Esophagus muscularis mucosa (tissue), 4 donors: ENCODE measurements around the gene TNP2. TPM values are rescaled to one million over a fixed set of nuclear protein-coding genes. Genes with fewer than 3 reads are reported as not detected.
"Not testable (repeated sequence)": the region's sequence is repeated elsewhere in the genome, so short reads cannot be mapped to it uniquely, and the experiment has no call there.

ENCODE experiments used
- DNase-seq: peaks from one replicate; pipeline ENCODE4 v3.0.0-alpha.2; 2017; ENCODE audit errors: extremely low spot score
- H3K27ac ChIP-seq, 4 donors: fragments of 200-600 bp; sonication (generic); replicated peaks in 1 of 4; 1 replicate in 3 of 4; 2 replicates in 1 of 4; pipeline ENCODE4 v1.5.1; 2016 to 2019; ENCODE audit warnings: mild to moderate bottlenecking in 1 of 4
- H3K27me3 ChIP-seq, 4 donors: fragments of 200-600 bp; sonication (generic); one replicate each; pipeline versions ENCODE4 v1.5.1 to v1.6.0; 2016 to 2019
- H3K36me3 ChIP-seq, 4 donors: fragments of 200-600 bp; sonication (generic); one replicate each; pipeline ENCODE4 v1.5.1; 2016 to 2019
- H3K4me1 ChIP-seq, 4 donors: fragments of 200-600 bp; sonication (generic); one replicate each; pipeline ENCODE4 v1.5.1; 2016 to 2019
- H3K4me3 ChIP-seq, 4 donors: fragments of 200-600 bp; sonication (generic); 1 replicate in 2 of 4; 2 replicates in 2 of 4; pipeline ENCODE4 v1.5.1; 2016 to 2019; ENCODE audit warnings: mild to moderate bottlenecking in 4 of 4, moderate library complexity in 1 of 4
- H3K9me3 ChIP-seq, 4 donors: fragments of 200-600 bp; sonication (generic); 1 replicate in 3 of 4; 2 replicates in 1 of 4; pipeline ENCODE4 v1.5.1; 2016 to 2019
- EP300 ChIP-seq: sonication (generic); formaldehyde crosslinking; IDR thresholded peaks from one replicate; pipeline ENCODE4 v1.6.1; 2017; ENCODE audit warnings: antibody characterized with exemption
- POLR2A ChIP-seq: fragments of 450-650 bp; IDR thresholded peaks from one replicate; pipeline ENCODE4 v1.6.1; 2017; ENCODE audit warnings: antibody characterized with exemption, moderate library complexity, mild to moderate bottlenecking, low read depth
- POLR2AphosphoS5 ChIP-seq, 2 donors: sonication (generic); formaldehyde crosslinking; IDR thresholded peaks; one replicate each; pipeline ENCODE4 v1.6.1; 2017; ENCODE audit warnings: antibody characterized with exemption in 2 of 2
- WGBS: methylation state at CpG from one replicate; pipeline ENCODE4 v1.1.5; 2018; 5-methylcytosine and 5-hydroxymethylcytosine counted together
- intact Hi-C: fragments of 100-400 bp; cut with DNase I; formaldehyde crosslinking; loops from one replicate; pipeline ENCODE4 v1.15.1; 2023
- total RNA-seq, 4 donors: library from RNA; depleted of rRNA; stranded (reverse); fragments of >200 nt; gene quantifications; one replicate each; pipeline versions ENCODE4 v1.1.0 to v1.2.1, GENCODE V29; 2016
- TF ChIP-seq, protein P1 (sequence below), 3 experiments: fragments of 200-600 bp in 2 of 3; fragments of 450-650 bp in 1 of 3; sonication (generic) in 2 of 3; IDR thresholded peaks; one replicate each; pipeline ENCODE4 v1.5.1; 2017 to 2019; ENCODE audit warnings: antibody characterized with exemption in 3 of 3, mild to moderate bottlenecking in 2 of 3, moderate library complexity in 1 of 3

TNP2 gene
- total RNA-seq, 4 donors from 2014 or later: not detected

- Histone ChIP-seq H3K4me1 (peaks cover 9 to 27% (median 18%) of the 10 kb centered on the region in 4 donors), H3K27me3 (no peaks in the 10 kb centered on the region), H3K9me3 (no peaks in the 10 kb centered on the region), H3K4me3 (no peak overlapping the region), H3K27ac (no peak overlapping the region), H3K36me3 (no peaks in the 10 kb centered on the region)
- 88% methylated on average over 11 of the region's 18 CpGs for WGBS
- intact Hi-C loops: no loop called here
- TF ChIP-seq, protein P1, sequence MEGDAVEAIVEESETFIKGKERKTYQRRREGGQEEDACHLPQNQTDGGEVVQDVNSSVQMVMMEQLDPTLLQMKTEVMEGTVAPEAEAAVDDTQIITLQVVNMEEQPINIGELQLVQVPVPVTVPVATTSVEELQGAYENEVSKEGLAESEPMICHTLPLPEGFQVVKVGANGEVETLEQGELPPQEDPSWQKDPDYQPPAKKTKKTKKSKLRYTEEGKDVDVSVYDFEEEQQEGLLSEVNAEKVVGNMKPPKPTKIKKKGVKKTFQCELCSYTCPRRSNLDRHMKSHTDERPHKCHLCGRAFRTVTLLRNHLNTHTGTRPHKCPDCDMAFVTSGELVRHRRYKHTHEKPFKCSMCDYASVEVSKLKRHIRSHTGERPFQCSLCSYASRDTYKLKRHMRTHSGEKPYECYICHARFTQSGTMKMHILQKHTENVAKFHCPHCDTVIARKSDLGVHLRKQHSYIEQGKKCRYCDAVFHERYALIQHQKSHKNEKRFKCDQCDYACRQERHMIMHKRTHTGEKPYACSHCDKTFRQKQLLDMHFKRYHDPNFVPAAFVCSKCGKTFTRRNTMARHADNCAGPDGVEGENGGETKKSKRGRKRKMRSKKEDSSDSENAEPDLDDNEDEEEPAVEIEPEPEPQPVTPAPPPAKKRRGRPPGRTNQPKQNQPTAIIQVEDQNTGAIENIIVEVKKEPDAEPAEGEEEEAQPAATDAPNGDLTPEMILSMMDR (IDR thresholded peaks at IDR 0.05): no peak
- TF ChIP-seq POLR2A: no peak
- no peak for TF ChIP-seq EP300
- no peak for TF ChIP-seq POLR2AphosphoS5 (IDR thresholded peaks at IDR 0.05)
- no peak for DNase-seq
Observed at GRCh38 chr16:11225677-11226549, 43.2 kb downstream of the TNP2 start.

GRCh38 chr16:11224894-11225676, 44.0 kb downstream of the TNP2 start:
- WGBS: 79% methylated on average over 21 of the region's 21 CpGs
- H3K4me3 ChIP-seq: no peak overlapping the region
- DNase-seq: no peak

GRCh38 chr16:11224096-11224893, 44.8 kb downstream of the TNP2 start:
- 69% methylated on average over 24 of the region's 24 CpGs for WGBS
- intact Hi-C loops: no loop called here
- DNase-seq: peak; percentile 95

More at GRCh38 chr16:11224894-11225676, 44.0 kb downstream of the TNP2 start:
- Histone ChIP-seq H3K4me1 (peaks cover 9 to 27% (median 18%) of the 10 kb centered on the region in 4 donors), H3K27me3 (no peaks in the 10 kb centered on the region), H3K36me3 (no peaks in the 10 kb centered on the region), H3K9me3 (no peaks in the 10 kb centered on the region), H3K27ac (peak overlapping the region in 3 of 4 donors; percentile 25 to 61 (median 60))
- TF ChIP-seq, protein P1 (IDR thresholded peaks at IDR 0.05): no peak
- no peak for TF ChIP-seq EP300
- TF ChIP-seq POLR2AphosphoS5 (IDR thresholded peaks at IDR 0.05): no peak
- no peak for TF ChIP-seq POLR2A
- intact Hi-C loops: no loop called here

GRCh38 chr16:11220507-11220906, 48.6 kb downstream of the TNP2 start:
- intact Hi-C loops: not testable (repeated sequence)
- H3K4me1 ChIP-seq: peaks cover 9 to 23% (median 17%) of the 10 kb centered on the region in 4 donors

More at GRCh38 chr16:11224096-11224893, 44.8 kb downstream of the TNP2 start:
- H3K36me3 ChIP-seq: no peaks in the 10 kb centered on the region
- H3K27me3 ChIP-seq: no peaks in the 10 kb centered on the region
- H3K4me1 ChIP-seq: peaks cover 9 to 27% (median 18%) of the 10 kb centered on the region in 4 donors
- peaks cover 0 to under 1% (median 0%) of the 10 kb centered on the region in 4 donors for H3K9me3 ChIP-seq
- TF ChIP-seq POLR2AphosphoS5 (IDR thresholded peaks at IDR 0.05) (peak; percentile 67 to 80), EP300 (peak; percentile 84), POLR2A (no peak)
- TF ChIP-seq, protein P1 (IDR thresholded peaks at IDR 0.05): no peak
- no peak overlapping the region for H3K4me3 ChIP-seq
- H3K27ac ChIP-seq: peak overlapping the region; percentile 25 to 61 (median 54)

More at GRCh38 chr16:11220507-11220906, 48.6 kb downstream of the TNP2 start:
- not testable (repeated sequence) for H3K36me3 ChIP-seq, H3K27ac ChIP-seq, DNase-seq, H3K27me3 ChIP-seq, H3K4me3 ChIP-seq
- peaks cover 0 to 30% (median 26%) of the 10 kb centered on the region in 4 donors for H3K9me3 ChIP-seq
- WGBS: 86% methylated on average over 1 of the region's 2 CpGs
